SW480 (cell line): Measurements from ENCODE around the gene STX18.
"Not testable (repeated sequence)": the region's sequence is repeated elsewhere in the genome, so short reads cannot be mapped to it uniquely, and the experiment has no call there.

Experiments
- DNase-seq: peaks from one replicate; pipeline ENCODE4 v3.0.0-alpha.2; 2016; ENCODE audit warnings: low spot score

STX18 gene

DNA sequence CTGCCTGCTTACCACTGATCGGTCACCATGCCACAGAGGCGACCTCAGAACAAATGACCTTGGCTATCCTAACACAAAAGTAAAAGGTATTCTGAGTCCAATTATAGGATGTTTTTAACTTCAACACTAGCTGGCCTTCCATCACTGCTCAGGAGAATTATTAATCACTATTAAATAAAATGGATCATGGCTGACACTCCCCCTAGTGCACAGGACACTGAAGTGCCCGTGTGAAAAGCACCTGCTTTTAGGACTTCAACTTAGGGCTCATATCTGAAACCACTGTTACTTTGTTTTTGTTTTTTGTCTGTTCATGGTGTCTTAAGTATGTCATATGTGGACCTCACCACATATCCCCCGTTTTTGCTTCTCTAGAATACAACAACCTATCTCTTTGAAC, 33.9 kb downstream of the STX18 start:
- peak; percentile 5 for DNase-seq

DNA sequence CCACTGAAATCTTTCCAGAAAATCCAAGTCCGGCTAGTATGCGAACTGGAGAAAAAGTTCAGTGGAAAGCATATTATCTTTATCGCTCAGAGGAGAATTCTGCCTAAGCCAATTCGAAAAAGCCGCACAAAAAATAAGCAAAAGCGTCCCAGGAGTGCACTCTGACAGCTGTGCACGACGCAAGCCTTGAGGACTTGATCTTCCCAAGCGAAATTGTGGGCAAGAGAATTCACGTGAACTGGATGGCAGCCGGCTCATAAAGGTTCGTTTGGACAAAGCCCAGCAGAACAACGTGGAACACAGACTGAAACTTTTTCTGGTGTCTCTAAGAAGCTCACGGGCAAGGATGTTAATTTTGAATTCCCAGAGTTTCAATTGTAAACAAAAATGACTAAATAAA, 34.4 kb downstream of the STX18 start:
- no peak for DNase-seq

DNA sequence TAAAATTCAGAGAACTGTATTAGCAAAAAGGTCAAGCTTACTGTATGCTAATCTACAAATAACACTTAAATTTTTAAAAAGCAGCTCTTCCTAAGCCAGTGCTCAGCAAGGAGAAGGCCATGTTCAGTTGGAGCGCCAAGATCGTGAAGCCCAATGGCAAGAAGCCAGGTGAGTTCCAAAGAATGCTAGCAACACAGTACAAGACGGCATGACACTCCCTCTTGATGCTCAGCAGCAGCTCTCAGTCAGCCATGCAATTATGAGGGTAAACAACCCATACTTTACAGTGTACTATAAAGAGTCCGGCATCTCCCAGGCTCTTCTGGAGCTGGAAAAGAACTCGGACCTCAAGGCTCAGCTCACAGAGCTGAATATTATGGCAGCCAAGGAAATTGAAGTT, 34.9 kb downstream of the STX18 start:
- DNase-seq = no peak

DNA sequence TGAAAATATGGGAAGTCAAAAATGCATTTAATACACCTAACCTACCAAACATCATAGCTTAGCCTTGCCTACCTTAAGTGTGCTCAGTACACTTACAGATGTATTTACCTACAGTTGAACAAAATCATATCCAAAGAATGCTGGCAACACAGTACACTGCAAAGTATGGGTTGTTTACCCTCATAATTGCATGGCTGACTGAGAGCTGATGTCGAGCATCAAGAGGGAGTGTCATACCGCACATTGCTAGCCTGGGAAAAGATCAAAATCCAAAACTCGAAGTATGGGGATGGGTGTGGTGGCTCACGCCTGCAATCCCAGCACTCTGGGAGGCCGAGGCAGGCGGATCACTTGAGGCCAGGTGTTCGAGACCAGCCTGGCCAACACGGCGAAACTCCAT, 36.6 kb downstream of the STX18 start:
- DNase-seq = not testable (repeated sequence)

DNA sequence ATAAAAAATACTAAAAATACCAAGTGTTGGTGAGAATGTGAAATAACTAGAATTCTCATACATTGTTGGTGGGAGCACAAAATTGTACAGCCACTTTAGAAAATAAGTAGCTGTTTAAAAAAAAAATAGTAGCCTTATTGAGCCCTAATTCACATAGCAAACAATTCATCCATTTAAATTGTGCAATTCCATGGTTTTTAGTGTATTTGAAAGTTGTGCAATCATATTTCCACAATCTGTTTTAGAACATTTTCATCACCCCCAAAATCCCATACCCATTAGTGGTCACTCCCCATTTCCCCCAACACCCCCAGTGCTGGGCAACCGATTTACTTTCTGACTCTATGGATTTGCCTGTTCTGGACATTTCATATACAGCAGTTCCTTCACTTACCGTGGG, 37.1 kb downstream of the STX18 start:
- DNase-seq = no peak

DNA sequence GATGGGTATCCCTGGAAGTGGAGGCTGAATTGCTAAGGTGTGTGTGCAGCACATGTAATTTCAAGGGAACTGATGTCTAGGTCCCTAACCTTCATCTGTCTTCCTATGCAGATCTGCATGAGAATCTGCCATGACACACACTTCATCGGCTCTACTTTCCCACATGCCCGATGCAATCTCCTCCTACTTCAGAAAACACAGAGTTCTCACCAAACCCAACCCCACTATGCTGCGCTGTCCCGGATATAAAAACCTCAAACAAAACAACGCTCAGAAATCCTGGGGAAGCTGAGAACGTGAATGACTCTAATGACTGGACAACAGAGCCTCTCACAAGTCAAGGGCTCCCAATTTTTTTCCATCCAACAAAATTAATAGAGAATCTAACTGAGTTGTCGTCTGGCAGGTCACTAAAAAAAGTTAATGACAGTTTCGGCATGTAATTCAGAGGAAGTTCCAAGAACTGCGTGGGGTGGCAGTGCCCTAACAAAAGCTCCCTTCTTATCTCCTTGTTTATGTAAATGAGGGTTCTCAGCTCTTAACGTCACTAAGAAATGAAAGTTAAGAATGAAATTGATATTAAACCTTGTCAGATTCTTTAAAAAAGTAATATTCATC, 39.0 kb downstream of the STX18 start:
- no peak for DNase-seq

DNA sequence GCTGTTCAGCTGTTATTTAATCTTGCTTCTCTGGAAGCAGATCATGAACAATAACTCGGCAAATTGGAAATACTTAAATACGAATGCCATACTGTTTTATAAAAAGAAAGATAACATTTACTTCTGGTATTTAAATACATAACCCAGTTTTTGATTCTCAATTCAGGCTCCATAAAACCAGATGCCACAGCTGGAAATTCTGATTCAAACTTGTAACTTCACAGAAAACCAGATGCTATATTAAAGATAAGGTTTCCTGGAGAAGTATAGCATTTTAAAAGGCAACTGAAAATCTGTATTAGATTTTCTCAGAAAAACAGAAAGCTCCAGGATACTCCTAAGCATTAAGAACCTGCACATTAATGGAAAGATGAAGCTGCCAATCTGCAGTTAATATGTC, 40.2 kb downstream of the STX18 start:
- no peak for DNase-seq

DNA sequence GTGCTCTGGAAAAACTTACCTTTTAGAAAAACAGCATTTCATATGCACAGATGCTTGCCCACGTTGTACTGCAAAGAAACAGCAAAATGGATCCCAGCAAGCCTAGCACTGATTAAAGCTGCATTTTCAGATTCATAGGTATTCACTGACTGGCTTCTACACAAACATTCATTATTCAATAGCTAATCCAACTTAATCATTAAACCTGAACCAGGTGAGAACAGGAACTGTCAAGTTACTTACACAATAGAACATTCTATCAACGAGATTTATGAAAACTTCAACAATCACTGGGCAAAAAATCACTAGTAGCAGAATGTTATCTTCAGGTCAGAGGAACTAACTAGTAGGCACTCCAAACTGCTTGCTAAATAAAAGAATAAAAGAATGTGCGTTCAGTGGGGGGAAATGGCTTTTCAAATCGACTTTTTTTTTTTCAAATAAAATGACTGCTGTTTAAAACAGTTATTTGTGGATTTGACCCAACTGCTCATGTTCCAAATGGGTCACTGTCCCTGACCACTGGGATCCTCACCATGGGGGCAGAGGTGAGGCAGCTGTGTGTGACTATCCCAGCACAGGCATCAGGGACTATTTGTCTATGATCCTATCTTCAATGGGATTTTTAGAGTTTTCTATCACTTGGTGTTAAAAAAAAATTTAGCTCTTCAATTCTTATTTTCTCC, 42.3 kb downstream of the STX18 start:
- no peak for DNase-seq

DNA sequence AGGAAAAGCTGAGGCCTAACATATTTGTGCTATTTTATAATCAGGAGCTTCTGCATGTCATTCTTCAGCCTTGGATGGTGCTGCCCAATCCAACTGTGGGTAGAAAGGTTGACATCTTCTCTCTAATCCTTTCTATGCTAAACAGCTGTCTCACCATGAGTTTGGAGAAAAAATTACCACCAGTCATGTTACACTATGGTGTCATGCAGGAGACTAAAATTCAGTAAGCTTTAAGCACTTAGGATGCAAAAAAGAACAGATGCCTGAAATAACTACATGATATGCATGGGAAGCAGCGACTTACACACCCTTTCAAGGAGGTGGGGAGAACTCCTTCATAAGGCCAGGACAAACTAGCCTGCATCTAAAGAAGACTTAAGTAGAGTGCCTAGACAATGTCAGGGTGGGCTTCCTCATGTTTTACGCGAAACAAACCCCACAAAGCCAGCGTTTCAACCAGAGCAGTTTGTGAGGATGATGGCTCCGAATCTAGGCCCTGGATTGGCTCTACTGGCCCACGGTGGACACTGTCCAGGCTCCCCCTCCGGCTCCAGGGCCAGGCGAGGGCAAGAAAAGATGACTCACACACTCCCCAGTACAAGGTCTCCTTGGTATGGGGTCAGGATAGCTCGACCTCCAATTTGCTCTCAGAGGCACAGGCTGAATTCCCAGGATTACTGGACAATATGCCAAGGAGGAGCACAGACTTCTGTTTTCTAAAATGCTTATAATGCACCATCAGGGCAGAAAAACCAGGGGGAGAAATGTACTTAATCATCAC, 45.1 kb downstream of the STX18 start:
- no peak for DNase-seq

DNA sequence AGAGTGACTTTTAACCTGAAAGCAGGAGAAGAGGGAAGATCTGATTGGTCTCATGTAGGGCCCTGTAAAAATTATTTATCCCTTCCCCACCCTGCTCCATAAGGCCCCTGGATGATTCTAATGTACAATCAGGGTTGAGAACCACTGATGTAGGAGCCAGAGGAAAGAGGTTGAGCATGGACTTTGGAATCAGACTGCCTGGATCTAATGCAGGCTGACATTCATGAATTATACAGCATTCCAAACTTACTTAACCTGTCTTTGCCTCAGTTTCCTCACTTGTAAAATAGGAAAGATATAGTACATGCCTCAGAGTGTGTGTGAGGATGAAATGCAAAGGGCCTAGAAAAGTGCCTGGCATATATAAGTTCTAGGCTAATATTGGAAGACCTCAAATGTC, 47.0 kb downstream of the STX18 start:
- no peak for DNase-seq

DNA sequence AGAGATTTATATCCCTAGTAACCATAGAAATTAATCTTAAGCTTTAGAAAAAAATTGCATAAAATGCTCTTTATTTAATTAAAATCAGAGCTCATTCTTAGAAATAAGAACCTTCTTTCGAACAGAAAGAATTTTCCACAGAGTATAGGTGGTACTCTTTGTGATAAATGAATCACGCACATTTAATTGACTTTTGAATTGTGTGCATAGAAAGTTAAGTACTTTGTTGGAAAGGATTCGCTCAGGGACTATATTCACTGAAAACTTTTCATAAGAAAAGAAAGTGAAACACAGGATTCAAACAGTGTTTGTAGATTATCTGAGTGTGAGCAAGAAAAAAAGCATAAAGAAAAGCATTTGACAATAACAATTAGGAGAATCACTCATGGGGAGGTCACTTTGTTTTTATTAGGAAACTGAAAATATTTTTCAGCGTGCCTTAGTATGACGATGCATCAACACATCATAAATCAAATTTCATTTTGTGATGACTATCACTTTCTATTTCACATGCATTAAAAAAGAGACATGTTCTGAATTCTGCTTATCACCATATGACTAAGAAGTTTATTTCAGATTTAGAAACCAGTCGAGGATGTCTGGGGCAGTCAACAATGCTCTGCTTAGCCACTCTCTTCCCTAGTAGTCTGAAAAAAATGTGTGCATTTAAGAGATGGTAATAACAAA, 49.5 kb downstream of the STX18 start:
- DNase-seq = no peak

DNA sequence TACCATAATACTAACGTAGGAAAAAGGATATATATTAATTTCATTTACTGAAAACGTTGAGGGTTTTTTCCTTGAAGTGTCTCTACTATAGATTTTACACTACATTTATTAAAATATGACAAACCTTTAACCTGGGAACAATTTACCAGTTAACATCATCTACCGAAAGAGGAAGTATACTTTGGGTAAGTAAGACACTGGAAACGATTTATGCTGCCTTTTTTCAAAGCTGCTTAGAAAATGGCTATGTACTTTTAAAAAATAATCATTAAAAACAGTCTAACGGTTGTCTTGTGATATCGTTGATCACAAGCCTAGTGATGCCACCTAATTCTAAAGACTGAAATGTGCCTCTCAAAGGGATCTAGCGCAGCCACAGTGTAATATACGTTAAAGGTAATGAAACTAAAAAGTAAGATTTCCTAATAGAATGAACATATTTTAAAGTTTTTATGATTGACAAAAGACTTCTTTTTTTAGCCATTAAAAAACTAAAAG, 50.4 kb downstream of the STX18 start:
- DNase-seq = no peak

DNA sequence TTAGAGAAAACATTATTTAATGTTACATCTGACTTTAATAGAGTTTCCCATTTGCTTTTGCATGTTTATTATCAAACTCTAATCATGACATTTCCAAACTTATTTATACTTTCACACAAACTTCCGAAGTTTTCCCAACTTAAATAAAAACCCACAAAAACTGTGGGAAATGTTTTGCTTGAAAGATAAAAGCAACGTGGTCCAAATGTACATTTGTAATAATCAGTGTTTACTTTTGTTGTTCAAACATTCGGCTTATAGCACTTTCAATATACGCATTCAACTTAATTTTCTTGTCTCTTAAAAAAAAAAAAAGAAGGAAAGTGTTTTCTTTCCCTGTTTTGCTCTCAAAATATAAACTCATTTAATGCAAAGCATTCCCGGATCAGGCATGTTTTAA, 51.0 kb downstream of the STX18 start:
- DNase-seq = no peak

DNA sequence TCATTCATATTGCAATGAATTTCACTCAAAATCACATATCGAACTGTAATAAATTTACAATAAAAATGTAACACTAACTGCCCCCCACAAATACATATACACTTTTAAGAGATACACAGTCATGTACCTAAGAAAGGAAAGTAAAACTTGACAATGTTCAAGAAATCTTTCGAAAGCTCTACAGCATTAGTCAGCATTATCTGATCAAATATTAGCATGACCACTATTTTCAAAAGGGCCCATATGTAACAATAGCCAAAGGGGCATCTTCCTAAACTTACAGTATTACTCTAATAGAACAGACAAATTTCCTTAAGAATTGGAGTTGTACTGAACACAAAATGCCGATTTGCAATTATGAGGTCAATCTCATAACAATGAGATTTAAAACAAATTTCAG, 51.8 kb downstream of the STX18 start:
- DNase-seq = no peak

DNA sequence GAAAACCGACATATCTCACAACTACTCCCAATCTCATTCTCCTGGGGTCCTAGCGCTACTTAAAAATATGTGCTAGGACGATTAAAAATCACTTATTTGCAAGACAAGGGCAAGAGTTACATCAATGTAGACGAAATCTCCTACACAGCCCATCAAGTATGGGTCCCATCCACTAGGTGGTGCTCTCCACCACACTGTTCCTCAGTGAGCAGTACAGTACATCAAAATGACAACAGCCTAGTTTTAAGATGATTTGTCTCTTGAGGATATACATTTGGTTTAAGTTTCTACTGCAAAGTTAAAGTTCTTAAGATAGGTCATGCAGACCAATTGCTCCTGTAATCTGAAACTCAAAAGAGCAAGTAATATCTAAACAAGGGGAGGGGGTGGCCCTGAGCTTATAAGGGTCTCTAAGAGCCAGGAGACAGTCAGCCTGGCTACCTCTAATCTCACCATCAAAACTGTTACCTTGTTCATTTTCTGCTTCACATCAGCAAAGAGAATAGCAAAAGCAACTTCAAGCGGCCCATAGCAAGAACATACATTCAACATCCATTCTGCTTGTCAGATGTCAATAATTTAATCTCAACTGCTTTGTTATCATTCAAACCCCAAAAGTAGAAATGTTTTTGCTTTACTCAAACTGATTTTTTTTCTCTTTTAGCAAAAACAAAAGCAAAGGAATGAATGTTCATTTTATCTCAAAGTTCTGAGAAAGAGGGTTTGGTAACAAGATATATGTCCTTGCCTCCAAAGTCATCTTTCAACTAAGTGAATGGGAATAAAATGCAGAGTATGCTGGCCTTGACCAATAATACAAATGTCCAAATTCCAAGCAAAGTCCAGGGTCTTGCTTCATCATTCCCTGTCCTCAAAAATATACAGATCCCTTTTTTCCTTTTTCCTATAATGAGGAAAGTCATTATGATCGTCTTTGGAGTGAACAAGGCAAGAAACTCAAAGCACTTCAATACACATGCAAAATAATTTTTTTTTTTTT, 53.1 kb downstream of the STX18 start:
- peak; percentile 60 for DNase-seq

DNA sequence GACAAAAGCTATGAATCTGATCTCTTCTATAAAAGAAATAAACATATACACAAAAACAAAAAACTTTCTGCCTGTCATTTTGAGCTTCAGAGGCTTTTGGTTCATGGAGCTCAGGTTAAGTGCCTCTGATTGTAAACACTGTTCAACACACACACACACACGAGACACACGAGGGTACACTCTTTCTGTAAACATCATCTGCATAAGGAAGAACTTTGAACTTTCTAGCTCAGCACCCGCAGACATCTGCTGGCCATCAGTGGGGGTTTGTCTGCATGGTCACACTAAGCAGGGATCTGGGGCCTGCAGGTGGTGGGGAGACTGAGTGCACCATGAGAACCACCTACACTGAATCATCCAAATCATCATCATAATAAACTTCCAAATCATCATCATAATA, 54.9 kb downstream of the STX18 start:
- no peak for DNase-seq

DNA sequence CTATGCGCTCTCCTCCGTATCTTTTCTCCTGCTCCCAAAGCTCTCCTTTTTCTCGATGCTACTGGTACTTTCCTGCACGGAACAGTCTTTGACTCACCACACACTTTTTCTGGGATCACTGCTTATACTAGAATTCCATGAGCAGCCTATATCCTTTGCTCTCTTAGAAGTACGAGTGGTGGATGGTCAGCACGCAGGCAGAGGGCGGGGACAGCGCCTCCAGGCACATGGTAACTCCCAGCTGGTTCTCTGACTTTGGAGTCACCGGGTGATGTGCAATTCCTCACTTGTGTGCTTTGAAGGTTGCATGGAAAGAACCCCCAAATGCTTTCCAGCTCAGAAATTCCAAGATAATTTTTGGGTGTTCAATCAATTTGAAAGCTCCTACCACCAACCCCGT, 56.0 kb downstream of the STX18 start:
- no peak for DNase-seq

DNA sequence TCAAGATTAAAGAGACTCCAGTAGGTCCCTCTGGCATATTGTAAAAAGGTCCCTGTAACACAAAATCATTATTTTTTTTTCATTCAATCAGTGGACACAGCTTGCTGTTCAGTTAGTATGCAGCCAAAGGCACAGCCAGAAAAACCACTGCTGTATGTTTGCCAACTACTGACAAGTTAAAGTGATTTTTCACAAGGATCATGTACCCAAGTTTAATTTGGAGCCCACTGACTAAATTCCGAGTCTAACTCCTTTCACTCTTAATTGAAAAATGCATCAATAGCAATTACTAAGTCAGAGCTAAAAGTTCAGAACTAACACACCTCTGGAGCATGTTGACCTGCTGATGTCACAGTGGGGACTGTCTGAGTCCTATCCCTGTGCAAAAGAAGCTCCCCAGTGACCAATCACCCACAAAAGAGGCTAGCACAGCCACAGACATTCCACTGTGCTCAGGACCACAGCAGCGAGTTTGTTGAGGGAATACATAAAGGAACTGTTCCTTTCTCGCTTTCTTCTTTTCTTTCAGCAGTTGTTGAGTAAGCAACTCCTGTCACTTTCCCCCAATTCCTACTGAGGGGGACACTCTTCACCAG, 60.4 kb downstream of the STX18 start:
- no peak for DNase-seq

DNA sequence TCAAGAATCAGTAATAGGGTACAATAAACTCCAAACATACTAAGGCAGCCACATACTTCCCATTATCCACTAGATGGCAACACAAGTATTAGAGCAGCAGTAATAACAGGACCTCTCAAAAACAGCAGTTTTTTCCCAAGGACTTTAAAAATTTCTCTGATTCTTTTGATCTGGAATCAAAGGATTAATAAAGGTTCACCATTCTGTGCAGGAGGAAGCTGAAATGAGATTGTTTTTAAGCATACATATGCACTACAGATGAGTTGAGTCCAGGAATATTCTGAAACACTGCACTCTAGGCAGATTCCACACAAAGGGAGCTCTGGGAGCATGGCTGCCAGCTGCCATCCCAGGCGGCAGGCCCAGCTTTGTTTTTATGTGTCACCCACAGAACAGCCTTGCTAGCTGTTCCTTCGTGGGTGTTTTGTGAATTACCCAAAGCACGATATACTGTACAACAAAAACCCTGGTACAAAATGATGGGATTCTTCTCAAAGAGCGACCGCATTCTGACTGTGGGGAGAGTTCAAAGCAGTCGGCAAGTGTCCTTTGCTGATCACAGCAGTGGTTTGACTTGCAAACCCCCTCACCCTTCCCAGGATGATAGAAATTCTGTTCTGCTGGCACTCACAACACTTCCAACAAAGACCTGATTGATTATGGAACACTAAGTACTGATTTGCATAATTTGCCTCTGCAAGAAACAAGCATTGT, 61.0 kb downstream of the STX18 start:
- DNase-seq = no peak

DNA sequence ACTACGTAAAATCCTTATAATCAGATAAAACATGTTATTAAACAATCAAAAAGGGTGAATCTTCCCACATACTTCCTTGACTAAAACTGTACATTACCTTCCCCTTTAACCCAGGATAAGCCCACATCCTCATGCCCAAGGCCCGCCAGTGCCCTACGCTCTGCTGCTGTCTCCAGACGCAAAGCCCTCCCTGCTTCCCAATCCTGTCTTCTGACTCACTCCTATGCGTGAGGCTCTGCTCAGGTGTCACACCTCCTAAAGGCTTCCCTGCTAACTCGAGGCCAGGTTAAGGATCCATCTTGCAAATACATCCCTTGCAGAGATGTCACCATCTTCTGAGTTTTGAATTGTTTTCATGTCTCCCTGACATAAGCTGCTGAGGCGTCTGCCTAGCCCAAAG, 61.6 kb downstream of the STX18 start:
- no peak for DNase-seq
